ENCODE results near the gene VSTM5.

The VSTM5 gene

DNA sequence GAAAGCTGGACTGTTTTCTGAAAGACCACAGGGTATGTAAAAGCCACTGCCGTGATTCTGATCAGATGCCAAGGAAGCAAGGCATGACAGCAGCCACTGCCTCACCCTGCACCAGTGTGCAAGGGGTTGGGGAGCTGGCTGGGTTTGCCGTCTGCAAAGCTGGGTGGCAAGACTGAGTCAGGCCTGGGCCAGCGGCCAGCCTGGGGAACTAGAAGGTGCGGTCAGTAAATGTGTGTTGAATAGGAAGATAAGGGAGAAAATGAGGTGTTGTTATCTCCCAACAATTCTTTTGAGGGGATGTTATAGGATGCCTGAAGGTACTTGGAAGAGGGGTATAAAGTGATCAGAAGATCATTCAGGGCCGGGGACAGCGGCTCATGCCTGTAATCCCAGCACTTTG lies 8.0 kb downstream of the VSTM5 start:
- no peak for DNase-seq (ENCODE audit: low read depth in 2 of 2)

GRCh38 chr11:93842034-93842433 lies 8.4 kb downstream of the VSTM5 start:
- no peak for DNase-seq (ENCODE audit: low read depth in 2 of 2)

DNA sequence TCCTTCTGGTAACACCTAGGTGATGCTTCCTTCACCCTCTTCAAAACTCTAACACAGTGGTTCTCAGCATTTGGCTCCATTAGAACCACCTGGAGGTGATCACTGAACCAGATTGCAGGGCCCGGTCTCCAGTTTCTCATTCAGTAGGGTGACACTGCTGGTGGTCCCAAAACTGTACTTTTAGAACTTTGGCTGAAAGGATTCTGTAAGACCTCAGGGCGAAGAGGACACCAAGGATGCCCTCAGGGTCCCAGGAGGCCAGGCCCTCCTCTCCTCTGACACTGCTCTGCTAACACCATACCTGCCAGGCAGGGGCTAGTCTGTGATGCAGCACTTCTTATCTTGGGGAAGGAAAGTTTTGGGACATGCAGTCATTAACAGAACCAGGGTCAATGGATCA lies 9.0 kb downstream of the VSTM5 start:
- DNase-seq (ENCODE audit: low read depth in 2 of 2), result no peak

DNA sequence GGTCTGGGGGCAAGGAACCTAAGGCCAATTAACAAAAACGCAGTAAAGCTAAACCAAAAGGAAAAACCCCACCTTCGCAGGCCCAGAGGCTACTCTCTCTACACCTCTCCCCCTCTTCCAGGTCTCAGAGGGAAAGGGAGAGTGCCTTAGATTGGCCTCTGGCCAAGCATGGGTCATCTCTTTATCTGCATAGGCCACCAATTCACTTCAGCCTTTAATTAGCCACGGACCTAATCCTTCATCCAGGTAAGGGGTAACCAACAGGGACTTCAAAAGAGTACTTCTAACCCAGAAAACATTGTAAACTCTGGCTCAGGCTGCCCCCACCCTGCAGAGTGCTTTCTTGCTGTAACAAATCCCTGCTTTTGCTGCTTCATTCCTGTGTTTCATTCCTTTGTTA lies 9.4 kb downstream of the VSTM5 start:
- no peak for DNase-seq (ENCODE audit: low read depth in 2 of 2)

DNA sequence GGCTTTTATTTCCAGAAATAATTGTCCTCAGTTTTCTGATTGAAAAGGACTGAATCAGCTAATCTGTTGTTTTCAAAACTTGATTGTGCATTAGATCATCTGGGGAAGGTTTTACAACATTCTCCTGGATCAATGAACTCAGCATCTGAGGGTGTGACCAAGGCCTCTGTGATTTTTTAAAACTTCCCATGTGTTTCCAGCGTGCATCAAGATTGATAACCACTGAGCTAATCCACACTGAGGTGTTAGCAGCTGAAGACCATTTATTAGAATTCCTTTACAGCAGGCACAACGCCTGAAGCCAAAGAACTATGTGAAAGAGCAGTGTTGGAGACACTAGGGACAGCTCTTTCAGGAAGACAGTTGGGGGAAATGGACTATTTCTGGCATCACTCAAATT lies 10.2 kb downstream of the VSTM5 start:
- no peak for DNase-seq (ENCODE audit: low read depth in 2 of 2)

- no peak for DNase-seq (ENCODE audit: low read depth in 2 of 2)
These were observed 11.5 kb downstream of the VSTM5 start for GRCh38 chr11:93838967-93839366.

DNA sequence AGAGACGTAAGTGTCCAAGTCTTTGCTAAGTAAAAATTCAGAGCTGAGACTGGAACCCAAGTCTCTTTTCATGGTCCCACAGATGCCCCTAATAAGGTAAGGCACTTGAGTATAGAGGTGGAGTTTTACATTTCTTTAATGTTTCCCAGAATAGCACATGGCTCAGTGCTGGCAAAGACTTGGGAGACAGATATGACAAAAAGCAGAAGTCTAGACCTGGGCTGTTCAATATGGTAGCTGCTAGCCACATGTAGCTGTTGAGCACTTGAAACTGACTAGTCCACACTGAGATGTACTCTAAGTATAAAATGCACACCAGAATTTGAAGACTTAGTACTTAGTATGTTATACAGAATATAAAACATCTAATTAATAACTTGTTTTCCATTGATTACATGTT lies 17.6 kb downstream of the VSTM5 start:
- DNase-seq (ENCODE audit: low read depth in 2 of 2), result no peak

GRCh38 chr11:93831343-93832127 lies 18.9 kb downstream of the VSTM5 start:
- DNase-seq (ENCODE audit: low read depth in 2 of 2), result no peak

DNA sequence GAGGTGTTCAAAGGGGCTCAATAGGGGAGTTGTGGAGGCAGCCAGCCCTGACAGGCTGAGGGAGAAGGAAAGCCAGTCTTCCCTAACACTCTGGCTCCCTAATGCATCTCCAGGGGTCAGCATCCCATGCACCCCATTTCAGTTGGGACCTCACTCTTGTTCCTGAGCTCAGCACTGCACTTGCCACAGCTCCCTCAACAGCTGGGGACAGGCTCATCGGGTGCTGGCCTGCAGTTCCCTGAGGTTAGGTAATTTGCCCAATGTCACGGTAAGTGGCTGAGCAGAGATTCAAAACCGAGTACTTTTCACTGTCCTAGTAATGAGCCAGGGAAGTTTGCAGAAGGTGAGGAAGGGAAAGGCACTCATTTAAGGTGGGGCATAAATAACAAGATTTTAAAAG lies 20.8 kb downstream of the VSTM5 start:
- DNase-seq (ENCODE audit: low read depth in 2 of 2), result no peak

DNA sequence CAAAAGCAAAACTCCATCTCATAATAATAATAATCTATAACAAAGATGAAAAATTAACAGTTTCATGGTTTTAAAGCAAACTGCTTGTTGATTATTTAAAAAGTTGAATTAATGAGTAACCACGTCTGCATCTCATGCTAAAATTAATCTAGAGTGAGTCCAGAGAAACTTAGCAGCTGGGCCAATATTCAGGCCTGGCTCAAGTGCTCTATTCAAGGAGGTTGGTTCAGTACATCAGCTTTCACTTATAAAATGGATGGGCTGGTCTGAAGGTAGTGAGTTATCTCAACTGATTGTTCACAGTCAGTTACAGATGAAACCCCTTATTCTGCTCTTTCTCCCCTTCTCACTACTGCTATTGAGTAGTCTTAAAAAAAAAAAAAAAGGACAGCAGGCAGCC lies 23.1 kb downstream of the VSTM5 start:
- no peak for DNase-seq (ENCODE audit: low read depth in 2 of 2)

GRCh38 chr11:93823210-93823609 lies 27.2 kb downstream of the VSTM5 start:
- DNase-seq (ENCODE audit: low read depth in 2 of 2), result no peak

- no peak for DNase-seq (ENCODE audit: low read depth in 2 of 2)
These were observed 28.1 kb downstream of the VSTM5 start for GRCh38 chr11:93822359-93822758.

GRCh38 chr11:93821617-93822016 lies 28.8 kb downstream of the VSTM5 start:
- no peak for DNase-seq (ENCODE audit: low read depth in 2 of 2)

- no peak for DNase-seq (ENCODE audit: low read depth in 2 of 2)
These were observed 29.6 kb downstream of the VSTM5 start for GRCh38 chr11:93820847-93821246.

DNA sequence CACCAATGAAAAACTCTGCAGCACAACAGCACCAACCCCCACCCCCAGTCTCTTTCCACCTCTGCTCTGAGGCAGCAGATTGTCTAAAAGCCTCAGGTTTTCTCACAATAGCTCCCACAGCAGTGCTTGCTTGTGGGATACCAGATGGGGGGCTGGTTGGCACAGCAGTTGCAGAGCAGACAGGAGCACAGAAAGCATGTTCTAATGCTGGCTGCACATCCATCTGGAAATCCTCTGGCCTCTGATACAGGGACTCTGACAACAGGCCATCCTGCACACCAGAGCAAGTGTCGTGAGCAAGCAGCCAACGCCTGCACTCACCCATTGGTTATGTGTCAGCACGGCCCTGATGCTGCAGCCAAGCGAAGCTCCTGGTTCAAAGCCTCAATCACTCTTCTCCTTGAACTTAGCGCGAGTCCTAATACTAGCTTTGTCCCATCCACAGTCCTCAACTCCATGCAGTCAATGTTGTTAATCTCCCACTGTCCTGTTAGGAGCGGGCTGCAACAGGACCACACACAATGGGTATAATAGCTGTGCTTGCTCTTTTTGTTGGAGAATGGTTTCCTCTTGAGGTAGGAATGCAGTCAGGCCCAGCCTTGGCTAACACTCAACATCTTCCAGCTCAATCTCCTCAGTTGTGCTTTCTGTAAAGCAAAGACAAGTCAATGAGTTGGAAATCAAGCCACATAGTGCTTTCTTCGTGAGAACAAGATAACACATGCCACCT lies 30.3 kb downstream of the VSTM5 start:
- DNase-seq (ENCODE audit: low read depth in 2 of 2), result no peak

- no peak for DNase-seq (ENCODE audit: low read depth in 2 of 2)
These were observed 32.7 kb downstream of the VSTM5 start for GRCh38 chr11:93817426-93818348.

DNA sequence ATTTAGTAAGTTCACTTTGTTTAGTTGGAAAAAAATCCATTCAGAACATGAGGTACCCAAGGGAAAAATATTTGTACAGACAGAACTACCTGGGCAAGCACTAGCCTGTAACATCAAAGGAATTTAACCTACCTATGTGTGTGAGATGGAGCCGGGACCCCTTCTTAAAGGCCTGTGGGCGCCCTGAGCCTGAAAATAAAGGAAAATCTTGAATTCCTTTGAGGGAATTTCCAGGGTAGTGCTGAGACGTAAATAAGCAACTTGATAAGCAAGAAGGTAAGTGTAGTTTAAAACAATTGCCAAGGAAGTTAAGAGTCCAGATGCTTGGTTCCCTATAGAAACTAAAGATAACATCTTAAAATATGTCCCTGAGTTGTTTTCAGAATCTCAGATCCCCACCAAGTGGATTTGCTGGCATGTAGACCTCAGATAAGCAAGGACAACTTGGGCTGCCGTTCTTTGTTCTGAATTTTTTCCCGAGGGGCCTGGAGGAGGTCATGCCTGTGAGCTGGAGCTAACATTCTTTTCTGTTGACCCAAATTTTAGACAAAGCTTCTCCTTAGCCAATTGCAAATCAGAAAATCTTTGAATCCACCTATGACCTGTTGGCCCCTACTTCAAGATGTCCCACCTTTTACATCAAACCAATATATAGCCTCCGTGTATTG lies 35.3 kb downstream of the VSTM5 start:
- no peak for DNase-seq (ENCODE audit: low read depth in 2 of 2)

DNA sequence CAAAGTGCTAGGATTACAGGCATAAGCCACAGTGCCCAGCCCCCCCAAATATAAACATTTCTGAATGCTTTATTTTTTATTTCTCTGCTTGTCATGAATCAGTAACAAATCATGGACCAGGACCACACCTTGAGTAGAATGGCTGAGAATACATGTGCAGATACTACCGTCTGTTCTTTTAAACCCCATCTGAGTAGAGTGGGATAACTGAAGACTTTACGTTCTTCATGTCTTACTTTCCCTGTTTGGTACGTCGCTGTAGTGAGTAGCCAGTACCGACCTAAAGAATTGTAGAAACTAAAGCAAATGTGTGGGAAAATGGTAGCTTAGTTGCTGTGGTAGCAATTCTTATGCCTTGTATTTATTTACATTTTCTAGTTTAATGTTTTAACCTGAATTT lies 36.4 kb downstream of the VSTM5 start:
- DNase-seq (ENCODE audit: low read depth in 2 of 2), result no peak

GRCh38 chr11:93807980-93808379 lies 42.4 kb downstream of the VSTM5 start:
- no peak for DNase-seq (ENCODE audit: low read depth in 2 of 2)

- no peak for DNase-seq (ENCODE audit: low read depth in 2 of 2)
These were observed 45.5 kb downstream of the VSTM5 start for GRCh38 chr11:93804879-93805278.

DNA sequence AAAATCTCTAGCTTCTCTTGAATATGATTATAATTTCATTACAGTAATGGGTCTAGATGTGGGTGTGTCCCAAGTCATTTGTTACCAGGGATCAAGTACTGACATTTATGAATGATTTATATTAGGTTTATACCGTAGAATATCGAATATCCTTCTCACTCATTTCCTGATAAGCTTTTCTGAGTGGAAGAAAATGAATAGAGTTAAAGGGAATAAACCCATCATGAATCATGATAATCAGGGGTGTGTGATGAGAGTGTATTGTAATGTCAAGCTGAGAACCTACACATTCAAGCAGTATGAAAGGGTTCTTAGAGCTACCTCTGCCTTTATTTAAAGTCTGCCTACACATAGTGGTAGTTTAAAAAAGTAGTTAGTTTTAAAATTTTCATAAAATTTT lies 49.1 kb downstream of the VSTM5 start:
- DNase-seq (ENCODE audit: low read depth in 2 of 2), result no peak

Measured in stimulated activated CD4-positive, alpha-beta T cell treated with anti-CD3 and anti-CD28 coated beads, Interleukin-12 subunit alpha, Interleukin-12 subunit beta, amount 100 ng/mL, for 24 hours (primary cell).